HG02678 (cell line): ENCODE measurements around the gene ARSI.

Source experiments
- ATAC-seq: cut with Tn5 transposase; IDR thresholded peaks from one replicate; pipeline ENCODE4 v1.9.1; 2021; ENCODE audit warnings: mild to moderate bottlenecking, moderate library complexity; ENCODE audit not compliant: unreplicated experiment

The ARSI gene

GRCh38 chr5:150271296-150271692 is 31.4 kb downstream of the ARSI start:
- no peak for ATAC-seq

- ATAC-seq = no peak
Observed at GRCh38 chr5:150270541-150271295, 32.0 kb downstream of the ARSI start.

- ATAC-seq = no peak
Observed at GRCh38 chr5:150266871-150267291, 35.8 kb downstream of the ARSI start.

GRCh38 chr5:150265870-150266383 is 36.8 kb downstream of the ARSI start:
- no peak for ATAC-seq

GRCh38 chr5:150264667-150265603 is 37.8 kb downstream of the ARSI start:
- no peak for ATAC-seq

- ATAC-seq = no peak
Observed at GRCh38 chr5:150263801-150264621, 38.7 kb downstream of the ARSI start.

GRCh38 chr5:150263375-150263775 is 39.3 kb downstream of the ARSI start:
- no peak for ATAC-seq

GRCh38 chr5:150262502-150262901 is 40.2 kb downstream of the ARSI start:
- ATAC-seq = no peak

GRCh38 chr5:150261231-150261630 is 41.5 kb downstream of the ARSI start:
- ATAC-seq = no peak

- no peak for ATAC-seq
Observed at GRCh38 chr5:150258130-150258529, 44.6 kb downstream of the ARSI start.

- ATAC-seq = no peak
Observed at GRCh38 chr5:150257424-150257823, 45.3 kb downstream of the ARSI start.

- ATAC-seq = no peak
Observed at GRCh38 chr5:150256410-150257064, 46.2 kb downstream of the ARSI start.

GRCh38 chr5:150255659-150256409 is 46.9 kb downstream of the ARSI start:
- ATAC-seq = no peak

- ATAC-seq = no peak
Observed at GRCh38 chr5:150254774-150255173, 47.9 kb downstream of the ARSI start.

- ATAC-seq = no peak
Observed at GRCh38 chr5:150254363-150254762, 48.3 kb downstream of the ARSI start.

- ATAC-seq = no peak
Observed at GRCh38 chr5:150253416-150254208, 49.1 kb downstream of the ARSI start.

- no peak for ATAC-seq
Observed at GRCh38 chr5:150252489-150252888, 50.2 kb downstream of the ARSI start.

- no peak for ATAC-seq
Observed at GRCh38 chr5:150251504-150251903, 51.2 kb downstream of the ARSI start.

GRCh38 chr5:150249744-150250143 is 53.0 kb downstream of the ARSI start:
- ATAC-seq = no peak
